ENCODE results near the gene NID1. TPM values are rescaled to one million over a fixed set of nuclear protein-coding genes. Genes with fewer than 3 reads are reported as not detected.

The NID1 gene
- total and polyA plus RNA-seq, 2 donors, result 4.6 to 10.9 TPM

DNA sequence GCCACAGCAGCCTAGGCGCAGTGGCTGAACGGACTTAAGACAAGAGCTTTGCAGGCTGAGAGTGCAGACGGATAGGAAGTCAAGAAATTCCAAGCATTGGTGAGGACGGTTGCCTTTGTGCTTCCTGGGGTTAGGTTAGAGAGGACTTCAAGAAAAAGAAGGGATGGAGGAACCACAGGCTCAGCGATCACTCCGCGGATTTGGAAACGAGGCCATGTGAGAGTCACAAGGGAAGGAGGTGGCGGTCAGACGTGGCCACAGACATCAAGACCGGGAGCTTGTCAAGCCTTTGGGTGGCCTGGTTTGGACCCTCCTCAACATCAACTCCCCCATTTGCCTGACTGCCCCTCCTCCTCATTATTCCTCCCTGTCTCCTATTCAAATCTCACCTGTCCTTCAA lies 62.3 kb downstream of the NID1 start:
- H3K27ac ChIP-seq (ENCODE audit: low read depth in 1 of 2, low read length in 1 of 2), result no peak overlapping the region

GRCh38 chr1:236002025-236002390 lies 62.9 kb downstream of the NID1 start:
- Histone ChIP-seq H3K4me1 (ENCODE audit: control insufficient read depth in 2 of 2, insufficient read depth in 2 of 2, low read length in 2 of 2) (peaks cover 0 to 17% of the 10 kb centered on the region in 2 donors), H3K4me3 (ENCODE audit: low read length in 2 of 2) (no peak overlapping the region), H3K27me3 (ENCODE audit: control insufficient read depth in 2 of 2, insufficient read depth in 1 of 2, low read length in 1 of 2) (no peaks in the 10 kb centered on the region), H3K9me3 (ENCODE audit: control insufficient read depth in 2 of 2, insufficient read depth in 1 of 2, low read length in 1 of 2) (no peaks in the 10 kb centered on the region), H3K27ac (ENCODE audit: low read depth in 1 of 2, low read length in 1 of 2) (no peak overlapping the region), H3K36me3 (ENCODE audit: control insufficient read depth in 2 of 2, insufficient read depth in 2 of 2, low read length in 1 of 2) (no peaks in the 10 kb centered on the region)
- DNase-seq (ENCODE audit: low read depth in 6 of 9, low spot score in 9 of 9), result no peak
- 96% methylated on average over 7 of the region's 7 CpGs for WGBS

More for the DNA sequence above, 62.3 kb downstream of the NID1 start:
- no peaks in the 10 kb centered on the region for H3K27me3 ChIP-seq (ENCODE audit: control insufficient read depth in 2 of 2, insufficient read depth in 1 of 2, low read length in 1 of 2)
- H3K4me3 ChIP-seq (ENCODE audit: low read length in 2 of 2), result no peak overlapping the region
- no peaks in the 10 kb centered on the region for H3K36me3 ChIP-seq (ENCODE audit: control insufficient read depth in 2 of 2, insufficient read depth in 2 of 2, low read length in 1 of 2)
- WGBS, result 94% methylated on average over 11 of the region's 11 CpGs
- H3K9me3 ChIP-seq (ENCODE audit: control insufficient read depth in 2 of 2, insufficient read depth in 1 of 2, low read length in 1 of 2), result no peaks in the 10 kb centered on the region
- H3K4me1 ChIP-seq (ENCODE audit: control insufficient read depth in 2 of 2, insufficient read depth in 2 of 2, low read length in 2 of 2), result peaks cover 0 to 17% of the 10 kb centered on the region in 2 donors
- DNase-seq (ENCODE audit: low read depth in 6 of 9, low spot score in 9 of 9), result no peak

- WGBS, result 95% methylated on average over 6 of the region's 6 CpGs
- no peak for DNase-seq (ENCODE audit: low read depth in 6 of 9, low spot score in 9 of 9)
- no peak overlapping the region for H3K4me3 ChIP-seq (ENCODE audit: low read length in 2 of 2)
- H3K36me3 ChIP-seq (ENCODE audit: control insufficient read depth in 2 of 2, insufficient read depth in 2 of 2, low read length in 1 of 2), result no peaks in the 10 kb centered on the region
- peaks cover 0 to 17% of the 10 kb centered on the region in 2 donors for H3K4me1 ChIP-seq (ENCODE audit: control insufficient read depth in 2 of 2, insufficient read depth in 2 of 2, low read length in 2 of 2)
- no peak overlapping the region for H3K27ac ChIP-seq (ENCODE audit: low read depth in 1 of 2, low read length in 1 of 2)
- no peaks in the 10 kb centered on the region for H3K27me3 ChIP-seq (ENCODE audit: control insufficient read depth in 2 of 2, insufficient read depth in 1 of 2, low read length in 1 of 2)
- H3K9me3 ChIP-seq (ENCODE audit: control insufficient read depth in 2 of 2, insufficient read depth in 1 of 2, low read length in 1 of 2), result no peaks in the 10 kb centered on the region
These were observed 64.1 kb downstream of the NID1 start for GRCh38 chr1:236000781-236001180.

GRCh38 chr1:235999259-235999925 lies 65.5 kb downstream of the NID1 start:
- Histone ChIP-seq H3K4me1 (ENCODE audit: control insufficient read depth in 2 of 2, insufficient read depth in 2 of 2, low read length in 2 of 2) (peaks cover 0 to 17% of the 10 kb centered on the region in 2 donors), H3K9me3 (ENCODE audit: control insufficient read depth in 2 of 2, insufficient read depth in 1 of 2, low read length in 1 of 2) (no peaks in the 10 kb centered on the region), H3K27me3 (ENCODE audit: control insufficient read depth in 2 of 2, insufficient read depth in 1 of 2, low read length in 1 of 2) (no peaks in the 10 kb centered on the region), H3K4me3 (ENCODE audit: low read length in 2 of 2) (no peak overlapping the region), H3K27ac (ENCODE audit: low read depth in 1 of 2, low read length in 1 of 2) (peak overlapping the region in 1 of 2 donors; percentile 24), H3K36me3 (ENCODE audit: control insufficient read depth in 2 of 2, insufficient read depth in 2 of 2, low read length in 1 of 2) (no peaks in the 10 kb centered on the region)
- WGBS, result 83% methylated on average over 8 of the region's 8 CpGs
- peak in 4 of 9 donors; percentile 18 to 51 (median 20) for DNase-seq (ENCODE audit: low read depth in 6 of 9, low spot score in 9 of 9)

DNA sequence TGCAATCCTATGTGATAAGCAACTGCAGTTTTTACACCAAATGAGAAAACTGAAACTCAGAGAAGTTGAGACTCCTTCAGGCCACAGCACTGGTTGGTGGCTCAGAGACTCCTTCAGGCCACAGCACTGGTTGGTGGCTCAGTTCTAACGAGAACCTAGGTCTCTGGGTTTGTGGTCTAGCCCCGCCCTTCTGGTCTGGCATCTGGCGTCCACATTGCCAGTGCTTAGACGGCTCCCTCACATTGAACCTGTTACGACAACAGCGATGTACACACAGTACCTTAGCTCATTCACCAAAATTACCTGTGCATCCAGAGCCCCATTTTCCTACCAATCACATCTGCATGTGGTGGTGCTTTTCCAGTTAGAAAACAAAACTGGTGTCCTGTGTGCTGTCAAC lies 66.1 kb downstream of the NID1 start:
- H3K9me3 ChIP-seq (ENCODE audit: control insufficient read depth in 2 of 2, insufficient read depth in 1 of 2, low read length in 1 of 2), result no peaks in the 10 kb centered on the region
- no peaks in the 10 kb centered on the region for H3K36me3 ChIP-seq (ENCODE audit: control insufficient read depth in 2 of 2, insufficient read depth in 2 of 2, low read length in 1 of 2)
- H3K4me3 ChIP-seq (ENCODE audit: low read length in 2 of 2), result no peak overlapping the region
- WGBS, result 91% methylated on average over 6 of the region's 6 CpGs
- no peaks in the 10 kb centered on the region for H3K27me3 ChIP-seq (ENCODE audit: control insufficient read depth in 2 of 2, insufficient read depth in 1 of 2, low read length in 1 of 2)
- H3K4me1 ChIP-seq (ENCODE audit: control insufficient read depth in 2 of 2, insufficient read depth in 2 of 2, low read length in 2 of 2), result peaks cover 0 to 15% of the 10 kb centered on the region in 2 donors
- H3K27ac ChIP-seq (ENCODE audit: low read depth in 1 of 2, low read length in 1 of 2), result no peak overlapping the region
- DNase-seq (ENCODE audit: low read depth in 6 of 9, low spot score in 9 of 9), result no peak

- H3K27me3 ChIP-seq (ENCODE audit: control insufficient read depth in 2 of 2, insufficient read depth in 1 of 2, low read length in 1 of 2), result no peaks in the 10 kb centered on the region
- H3K36me3 ChIP-seq (ENCODE audit: control insufficient read depth in 2 of 2, insufficient read depth in 2 of 2, low read length in 1 of 2), result no peaks in the 10 kb centered on the region
- H3K4me3 ChIP-seq (ENCODE audit: low read length in 2 of 2), result no peak overlapping the region
- no peak overlapping the region for H3K27ac ChIP-seq (ENCODE audit: low read depth in 1 of 2, low read length in 1 of 2)
- DNase-seq (ENCODE audit: low read depth in 6 of 9, low spot score in 9 of 9), result no peak
- WGBS, result 98% methylated on average over 5 of the region's 5 CpGs
- no peaks in the 10 kb centered on the region for H3K9me3 ChIP-seq (ENCODE audit: control insufficient read depth in 2 of 2, insufficient read depth in 1 of 2, low read length in 1 of 2)
- H3K4me1 ChIP-seq (ENCODE audit: control insufficient read depth in 2 of 2, insufficient read depth in 2 of 2, low read length in 2 of 2), result peaks cover 0 to 15% of the 10 kb centered on the region in 2 donors
These were observed 67.0 kb downstream of the NID1 start for GRCh38 chr1:235997931-235998330.

GRCh38 chr1:235997049-235997448 lies 67.8 kb downstream of the NID1 start:
- Histone ChIP-seq H3K27ac (ENCODE audit: low read depth in 1 of 2, low read length in 1 of 2) (no peak overlapping the region), H3K4me3 (ENCODE audit: low read length in 2 of 2) (no peak overlapping the region), H3K36me3 (ENCODE audit: control insufficient read depth in 2 of 2, insufficient read depth in 2 of 2, low read length in 1 of 2) (no peaks in the 10 kb centered on the region), H3K9me3 (ENCODE audit: control insufficient read depth in 2 of 2, insufficient read depth in 1 of 2, low read length in 1 of 2) (no peaks in the 10 kb centered on the region), H3K27me3 (ENCODE audit: control insufficient read depth in 2 of 2, insufficient read depth in 1 of 2, low read length in 1 of 2) (no peaks in the 10 kb centered on the region), H3K4me1 (ENCODE audit: control insufficient read depth in 2 of 2, insufficient read depth in 2 of 2, low read length in 2 of 2) (peaks cover 0 to 15% of the 10 kb centered on the region in 2 donors)
- WGBS, result 84% methylated on average over 5 of the region's 5 CpGs
- no peak for DNase-seq (ENCODE audit: low read depth in 6 of 9, low spot score in 9 of 9)

- Histone ChIP-seq H3K36me3 (ENCODE audit: control insufficient read depth in 2 of 2, insufficient read depth in 2 of 2, low read length in 1 of 2) (no peaks in the 10 kb centered on the region), H3K27ac (ENCODE audit: low read depth in 1 of 2, low read length in 1 of 2) (no peak overlapping the region), H3K4me1 (ENCODE audit: control insufficient read depth in 2 of 2, insufficient read depth in 2 of 2, low read length in 2 of 2) (peaks cover 0 to 10% of the 10 kb centered on the region in 2 donors), H3K4me3 (ENCODE audit: low read length in 2 of 2) (no peak overlapping the region), H3K9me3 (ENCODE audit: control insufficient read depth in 2 of 2, insufficient read depth in 1 of 2, low read length in 1 of 2) (no peaks in the 10 kb centered on the region), H3K27me3 (ENCODE audit: control insufficient read depth in 2 of 2, insufficient read depth in 1 of 2, low read length in 1 of 2) (no peaks in the 10 kb centered on the region)
- 96% methylated on average over 4 of the region's 4 CpGs for WGBS
- no peak for DNase-seq (ENCODE audit: low read depth in 6 of 9, low spot score in 9 of 9)
These were observed 68.7 kb downstream of the NID1 start for GRCh38 chr1:235996048-235996785.

- DNase-seq (ENCODE audit: low read depth in 6 of 9, low spot score in 9 of 9), result no peak
- Histone ChIP-seq H3K4me3 (ENCODE audit: low read length in 2 of 2) (no peak overlapping the region), H3K27me3 (ENCODE audit: control insufficient read depth in 2 of 2, insufficient read depth in 1 of 2, low read length in 1 of 2) (no peaks in the 10 kb centered on the region), H3K27ac (ENCODE audit: low read depth in 1 of 2, low read length in 1 of 2) (no peak overlapping the region), H3K4me1 (ENCODE audit: control insufficient read depth in 2 of 2, insufficient read depth in 2 of 2, low read length in 2 of 2) (peaks cover 0 to 10% of the 10 kb centered on the region in 2 donors), H3K9me3 (ENCODE audit: control insufficient read depth in 2 of 2, insufficient read depth in 1 of 2, low read length in 1 of 2) (peaks cover 0 to under 1% of the 10 kb centered on the region in 2 donors), H3K36me3 (ENCODE audit: control insufficient read depth in 2 of 2, insufficient read depth in 2 of 2, low read length in 1 of 2) (no peaks in the 10 kb centered on the region)
- 93% methylated on average over 3 of the region's 3 CpGs for WGBS
These were observed 69.4 kb downstream of the NID1 start for GRCh38 chr1:235995511-235995910.
